ENCODE data around the gene VSIG2.

The VSIG2 gene

GRCh38 chr11:124700028-124700427, 52.0 kb downstream of the VSIG2 start:
- TF ChIP-seq CTCF (IDR thresholded peaks at IDR 0.05; ENCODE audit: poor library complexity, severe bottlenecking): no peak
- DNase-seq (ENCODE audit: low spot score): no peak

GRCh38 chr11:124699547-124699946, 52.5 kb downstream of the VSIG2 start:
- Histone ChIP-seq H3K4me3 (ENCODE audit: severe bottlenecking) (no peak overlapping the region), H3K27me3 (ENCODE audit: insufficient read depth, poor library complexity, severe bottlenecking) (no peaks in the 10 kb centered on the region), H3K36me3 (ENCODE audit: low read depth) (no peaks in the 10 kb centered on the region), H3K4me1 (ENCODE audit: insufficient read depth, poor library complexity, severe bottlenecking) (no peaks in the 10 kb centered on the region), H3K9me3 (ENCODE audit: severe bottlenecking) (no peaks in the 10 kb centered on the region), H3K27ac (ENCODE audit: poor library complexity, severe bottlenecking) (no peak overlapping the region)
- TF ChIP-seq CTCF (IDR thresholded peaks at IDR 0.05; ENCODE audit: poor library complexity, severe bottlenecking): no peak
- no peak for DNase-seq (ENCODE audit: low spot score)
- ATAC-seq (ENCODE audit: low read depth): no peak

More at GRCh38 chr11:124700028-124700427, 52.0 kb downstream of the VSIG2 start:
- H3K27ac ChIP-seq (ENCODE audit: poor library complexity, severe bottlenecking): no peak overlapping the region
- no peaks in the 10 kb centered on the region for H3K4me1 ChIP-seq (ENCODE audit: insufficient read depth, poor library complexity, severe bottlenecking)
- H3K4me3 ChIP-seq (ENCODE audit: severe bottlenecking): no peak overlapping the region
- H3K36me3 ChIP-seq (ENCODE audit: low read depth): no peaks in the 10 kb centered on the region
- ATAC-seq (ENCODE audit: low read depth): no peak
- no peaks in the 10 kb centered on the region for H3K9me3 ChIP-seq (ENCODE audit: severe bottlenecking)
- no peaks in the 10 kb centered on the region for H3K27me3 ChIP-seq (ENCODE audit: insufficient read depth, poor library complexity, severe bottlenecking)
